TTC549 (cell line): ENCODE measurements around the gene SLC24A4.

Source experiments
- FAIRE-seq: peaks from 2 replicates; lab custom pipeline; 2012; peaks lifted over from hg19 to GRCh38; lab: Jason Lieb, UNC

Gene SLC24A4

DNA sequence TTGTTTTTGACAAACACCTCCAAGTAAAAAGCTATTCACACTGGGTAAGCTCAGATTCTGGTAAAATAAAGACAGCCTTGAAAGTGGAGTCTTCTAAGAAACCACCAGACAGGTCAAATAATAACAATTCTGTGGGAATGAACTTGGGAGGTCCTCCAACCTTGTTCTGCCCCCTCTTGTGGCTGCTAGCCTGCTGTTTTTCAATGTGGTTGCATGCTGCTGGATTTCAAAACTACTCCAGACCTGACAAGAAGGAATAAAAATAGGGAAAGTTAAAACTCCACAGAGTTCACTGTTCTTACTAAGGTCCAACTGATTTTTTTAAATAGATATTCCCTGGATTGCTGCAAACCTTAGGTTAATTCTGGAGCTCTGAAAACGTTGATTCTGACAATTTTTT is 158.4 kb downstream of the SLC24A4 start:
- FAIRE-seq, result no peak

- FAIRE-seq, result no peak
Measured at GRCh38 chr14:92481811-92482555, 159.0 kb downstream of the SLC24A4 start.

DNA sequence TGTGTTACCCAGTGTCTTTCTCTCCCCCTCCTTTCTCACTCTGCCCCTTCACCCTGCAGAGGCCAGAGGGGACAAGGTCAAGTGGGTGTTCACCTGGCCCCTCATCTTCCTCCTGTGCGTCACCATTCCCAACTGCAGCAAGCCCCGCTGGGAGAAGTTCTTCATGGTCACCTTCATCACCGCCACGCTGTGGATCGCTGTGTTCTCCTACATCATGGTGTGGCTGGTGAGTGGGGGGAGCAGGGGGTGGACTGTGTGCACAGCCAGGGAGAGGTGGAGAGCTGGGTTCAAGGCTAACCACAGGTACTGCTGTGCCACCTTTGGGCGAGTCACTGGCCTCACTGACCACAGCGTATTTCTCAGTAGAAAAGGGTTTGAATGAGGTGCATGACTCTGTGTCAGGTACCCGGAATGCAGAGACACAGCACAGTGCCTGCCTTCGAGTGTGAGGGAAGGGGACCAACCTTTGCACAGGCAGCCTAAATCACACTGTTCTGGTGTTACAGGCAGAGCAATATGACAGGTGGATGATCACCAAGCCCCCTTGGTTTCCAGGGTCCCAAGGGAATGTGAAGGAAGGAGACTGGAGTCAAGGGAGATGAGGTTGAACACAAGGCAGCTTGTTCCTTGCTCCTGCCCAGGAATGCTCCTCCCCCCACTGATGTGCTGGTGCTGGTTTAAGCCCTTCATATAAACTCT is 159.8 kb downstream of the SLC24A4 start:
- no peak for FAIRE-seq

DNA sequence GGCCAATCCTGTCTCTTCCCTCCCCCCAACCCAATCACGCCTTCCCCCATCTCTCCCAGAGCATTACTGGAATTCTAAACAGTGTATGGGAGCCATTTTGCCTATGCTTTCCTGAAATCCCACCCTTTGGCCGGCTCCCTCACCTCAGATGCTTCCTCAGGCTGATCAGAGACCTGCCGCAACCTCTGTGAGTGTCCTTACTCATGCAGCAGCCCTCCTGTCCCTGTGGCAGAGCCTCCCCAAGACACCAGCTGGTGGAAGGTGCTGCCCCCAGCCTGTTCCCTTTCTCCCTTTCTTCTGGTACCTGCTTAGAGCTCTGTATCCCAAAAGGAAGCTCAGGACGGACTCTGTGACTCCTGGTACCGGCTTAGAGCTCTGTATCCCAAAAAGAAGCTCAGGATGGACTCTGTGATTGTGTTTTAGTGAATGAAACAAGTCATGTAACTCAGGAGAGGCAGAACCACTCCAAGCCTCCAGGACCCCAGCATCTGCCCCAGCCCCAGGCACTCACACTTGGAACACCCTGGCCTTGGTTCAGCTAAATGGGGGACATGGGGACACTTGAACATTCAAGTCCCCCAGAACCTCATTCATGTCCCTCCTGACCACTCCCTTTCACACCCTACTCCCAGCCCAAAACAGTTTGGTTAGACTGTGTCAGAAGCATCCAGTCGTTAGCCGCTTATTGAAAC is 161.3 kb downstream of the SLC24A4 start:
- FAIRE-seq, result no peak

DNA sequence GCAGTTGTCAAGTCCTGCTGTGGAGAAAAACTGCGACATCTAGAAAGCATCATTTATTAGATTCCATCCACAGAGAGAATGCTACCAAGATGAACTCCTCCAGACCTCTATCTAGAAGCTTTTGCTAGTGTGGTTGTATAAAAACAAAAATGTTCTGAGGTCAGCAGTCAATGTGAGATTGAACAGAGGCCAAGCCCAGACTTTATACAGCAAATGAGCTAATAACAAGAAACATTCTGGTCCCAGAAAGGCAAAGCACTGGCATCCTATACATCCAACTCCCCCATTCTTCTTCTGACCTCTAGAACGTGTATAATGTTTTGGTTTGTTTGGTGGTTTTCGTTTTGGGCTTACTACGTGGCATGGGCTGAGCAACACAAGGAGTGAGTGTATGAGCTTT is 163.9 kb downstream of the SLC24A4 start:
- no peak for FAIRE-seq

GRCh38 chr14:92487513-92488133 is 164.7 kb downstream of the SLC24A4 start:
- no peak for FAIRE-seq

GRCh38 chr14:92489394-92490238 is 166.7 kb downstream of the SLC24A4 start:
- FAIRE-seq, result no peak

- no peak for FAIRE-seq
Measured at GRCh38 chr14:92490239-92490959, 167.4 kb downstream of the SLC24A4 start.

DNA sequence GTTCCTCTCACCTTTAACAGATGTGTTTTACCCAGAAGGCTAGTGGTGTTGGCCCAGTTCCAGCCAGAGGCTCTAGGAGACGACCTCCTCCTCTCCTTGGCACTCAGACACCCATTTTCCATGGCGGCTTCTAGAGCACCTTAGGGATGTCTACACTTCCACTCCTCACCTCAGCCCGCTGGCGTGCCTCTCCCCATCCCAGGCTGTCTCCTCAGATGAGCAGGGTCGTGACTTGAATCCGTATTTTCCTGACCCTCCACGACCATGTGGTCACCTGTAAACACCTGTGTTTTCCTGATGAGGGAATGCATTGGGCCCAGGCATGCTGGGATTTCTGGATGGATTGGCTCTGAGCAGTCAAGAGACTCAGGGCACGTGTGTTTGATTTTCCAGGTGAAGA is 168.8 kb downstream of the SLC24A4 start:
- FAIRE-seq, result no peak

DNA sequence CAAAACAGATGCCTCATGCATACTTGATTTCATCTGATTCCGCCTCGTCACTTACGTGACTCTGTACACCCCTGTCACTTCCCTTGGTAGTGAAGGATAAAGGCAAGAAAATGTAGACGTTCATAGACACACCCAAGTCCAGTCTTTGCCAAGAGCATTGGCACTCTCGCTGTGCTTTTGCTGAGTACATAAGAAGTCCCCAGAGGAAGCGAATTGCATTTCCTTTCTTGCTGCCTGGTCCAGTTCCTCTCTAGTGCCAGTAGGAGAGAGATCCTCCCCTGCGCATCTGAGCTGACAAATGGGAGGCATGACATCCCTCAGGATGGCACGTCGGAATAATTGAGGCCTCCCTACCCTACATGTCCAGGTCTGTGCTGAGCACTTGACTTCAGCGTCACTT is 169.3 kb downstream of the SLC24A4 start:
- no peak for FAIRE-seq

DNA sequence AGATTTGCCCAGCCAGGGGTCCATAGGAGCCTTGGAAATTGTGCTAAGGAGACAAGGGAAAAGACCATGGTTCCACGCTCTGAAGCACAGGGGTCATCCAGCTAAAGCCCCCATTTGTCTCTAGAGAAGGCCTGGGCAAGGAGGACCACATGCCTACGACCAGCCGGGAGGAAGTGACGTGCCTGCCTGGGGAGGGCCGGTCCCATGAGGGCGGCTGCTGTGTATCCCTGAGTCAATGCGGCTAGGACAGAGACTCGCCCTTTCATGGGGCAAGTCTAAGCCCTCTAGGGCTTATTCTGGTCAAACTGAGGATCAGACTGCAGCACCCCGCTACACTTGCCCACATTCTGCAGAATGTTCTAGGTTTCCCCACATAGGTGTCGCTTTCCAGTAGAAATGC is 170.1 kb downstream of the SLC24A4 start:
- no peak for FAIRE-seq

DNA sequence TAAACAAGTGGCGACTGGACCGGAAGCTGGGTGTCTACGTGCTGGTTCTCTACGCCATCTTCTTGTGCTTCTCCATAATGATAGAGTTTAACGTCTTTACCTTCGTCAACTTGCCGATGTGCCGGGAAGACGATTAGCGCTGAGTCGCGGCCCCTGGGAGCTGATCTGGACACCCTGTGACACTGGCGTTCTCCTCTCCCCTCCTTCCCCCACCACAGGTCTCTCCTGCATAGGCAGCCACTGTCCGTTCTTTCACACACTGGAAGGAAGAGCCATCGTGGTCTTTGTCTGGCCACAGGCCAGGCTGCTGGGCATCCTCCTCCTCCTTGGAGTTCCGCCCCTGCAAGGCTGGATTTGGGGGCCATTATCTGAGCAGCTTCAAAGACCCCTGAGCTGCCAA is 170.5 kb downstream of the SLC24A4 start:
- no peak for FAIRE-seq

- no peak for FAIRE-seq
Measured at GRCh38 chr14:92494512-92494911, 171.5 kb downstream of the SLC24A4 start.

DNA sequence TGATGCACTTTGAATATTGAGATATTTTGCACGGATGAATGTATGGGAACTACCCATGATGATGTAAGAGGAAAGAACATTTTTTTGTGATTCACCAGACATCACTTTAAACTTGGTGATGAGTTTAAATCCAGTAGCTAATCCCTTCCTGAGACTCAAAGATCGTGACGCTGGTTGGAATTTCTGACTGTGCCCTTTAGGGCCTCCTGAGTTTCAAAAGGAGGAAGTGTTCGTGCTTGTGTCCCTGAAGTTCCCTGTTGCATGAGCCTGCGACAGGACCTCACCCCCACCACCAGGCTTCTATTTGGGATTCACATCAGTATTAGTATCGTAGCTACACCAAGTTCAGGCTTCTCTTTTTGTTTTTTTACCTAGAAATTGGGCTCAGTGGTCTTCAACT is 172.1 kb downstream of the SLC24A4 start:
- FAIRE-seq, result no peak

- no peak for FAIRE-seq
Measured at GRCh38 chr14:92496191-92496857, 173.4 kb downstream of the SLC24A4 start.

GRCh38 chr14:92497391-92497790 is 174.4 kb downstream of the SLC24A4 start:
- FAIRE-seq, result no peak

DNA sequence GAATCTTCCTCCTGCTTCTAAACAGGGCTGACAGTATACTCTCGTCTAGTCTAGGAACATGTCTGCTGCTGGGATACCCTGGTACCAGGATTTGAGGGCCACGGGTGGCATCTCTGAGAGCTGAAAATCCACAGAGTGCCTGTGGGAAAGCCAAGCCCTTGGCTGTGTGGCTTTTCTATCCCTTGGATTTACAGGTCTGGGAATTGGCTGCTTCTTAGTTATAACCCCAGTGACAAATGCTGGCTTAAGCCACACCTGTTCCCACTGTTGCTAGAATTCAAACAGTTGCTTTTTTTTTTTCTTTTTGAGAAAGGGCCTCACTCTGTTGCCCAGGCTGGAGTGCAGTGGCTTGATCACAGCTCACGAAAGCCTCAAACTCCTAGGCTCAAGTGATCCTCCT is 176.3 kb downstream of the SLC24A4 start:
- no peak for FAIRE-seq

DNA sequence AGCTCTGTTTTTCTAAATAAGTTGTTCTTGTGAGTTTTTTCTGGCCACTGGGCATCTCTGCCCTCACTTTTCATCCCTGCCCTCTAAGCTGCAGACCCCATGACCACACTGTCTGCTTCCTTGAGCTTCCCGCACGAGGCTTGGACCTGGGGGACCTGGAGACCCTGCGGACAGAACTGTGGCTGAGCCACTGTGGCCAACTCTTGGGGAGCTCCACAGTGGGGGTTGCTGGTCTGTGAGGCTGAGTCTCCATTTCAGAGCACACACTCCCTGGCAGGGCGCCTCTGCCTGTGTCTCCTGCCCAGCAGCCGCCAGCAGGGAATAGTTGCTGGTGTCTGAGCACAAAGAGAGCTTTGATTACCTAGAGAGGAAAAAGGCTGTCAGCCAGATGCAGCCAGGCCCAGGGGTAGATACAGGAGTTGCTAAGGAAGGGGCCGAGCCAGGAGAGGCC is 177.6 kb downstream of the SLC24A4 start:
- FAIRE-seq, result no peak

- no peak for FAIRE-seq
Measured at GRCh38 chr14:92501891-92502351, 179.0 kb downstream of the SLC24A4 start.

- no peak for FAIRE-seq
Measured at GRCh38 chr14:92502541-92503286, 179.7 kb downstream of the SLC24A4 start.
